Omental fat pad (tissue), 4 donors: ENCODE results near the gene GPR62. TPM values are rescaled to one million over a fixed set of nuclear protein-coding genes. Genes with fewer than 3 reads are reported as not detected.

Source experiments
- ATAC-seq: fragments of 150-250 bp; one replicate; pipeline ENCODE4 v1.9.1; 2016; ENCODE audit warnings: mild to moderate bottlenecking, moderate library complexity; ENCODE audit not compliant: low FRiP score
- DNase-seq: peaks from one replicate; pipeline ENCODE4 v3.0.0-alpha.2; 2019; ENCODE audit warnings: low spot score
- total RNA-seq, 4 donors: library from RNA; depleted of rRNA; stranded (reverse); fragments of >200 nt; gene quantifications; one replicate each; pipeline ENCODE4 v1.1.0, GENCODE V29; 2016
- TF ChIP-seq, protein P1 (sequence below), 3 donors: fragments of 450-650 bp; IDR thresholded peaks; one replicate each; pipeline ENCODE4 v1.5.1; 2016 to 2017; ENCODE audit warnings: antibody characterized with exemption in 3 of 3, mild to moderate bottlenecking in 3 of 3, moderate library complexity in 2 of 3

GPR62 gene
- total RNA-seq, 4 donors from 2014 or later: 0.19 to 0.37 (median 0.24) TPM; not detected in 1

DNA sequence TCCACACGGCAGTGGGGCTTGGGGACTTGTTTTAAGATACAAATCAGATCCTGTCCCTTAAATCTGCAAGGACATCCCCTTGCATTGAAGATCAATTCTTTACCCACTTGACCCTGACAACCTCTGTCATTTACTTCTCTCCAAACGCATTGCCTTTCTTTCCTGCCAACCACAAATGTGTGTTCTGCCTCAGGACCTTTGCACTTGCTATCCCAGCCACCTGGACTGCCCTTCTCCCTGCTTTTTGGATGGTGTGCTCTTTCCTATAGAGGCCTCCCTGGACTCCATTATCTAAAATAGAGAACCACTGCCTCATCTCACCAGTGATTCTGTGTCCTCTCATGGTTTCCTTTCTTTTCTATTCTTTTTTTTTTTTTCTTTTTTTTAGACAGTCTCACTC is 42.0 kb downstream of the GPR62 start:
- DNase-seq (no peak), ATAC-seq (no peak)
- TF ChIP-seq, protein P1, sequence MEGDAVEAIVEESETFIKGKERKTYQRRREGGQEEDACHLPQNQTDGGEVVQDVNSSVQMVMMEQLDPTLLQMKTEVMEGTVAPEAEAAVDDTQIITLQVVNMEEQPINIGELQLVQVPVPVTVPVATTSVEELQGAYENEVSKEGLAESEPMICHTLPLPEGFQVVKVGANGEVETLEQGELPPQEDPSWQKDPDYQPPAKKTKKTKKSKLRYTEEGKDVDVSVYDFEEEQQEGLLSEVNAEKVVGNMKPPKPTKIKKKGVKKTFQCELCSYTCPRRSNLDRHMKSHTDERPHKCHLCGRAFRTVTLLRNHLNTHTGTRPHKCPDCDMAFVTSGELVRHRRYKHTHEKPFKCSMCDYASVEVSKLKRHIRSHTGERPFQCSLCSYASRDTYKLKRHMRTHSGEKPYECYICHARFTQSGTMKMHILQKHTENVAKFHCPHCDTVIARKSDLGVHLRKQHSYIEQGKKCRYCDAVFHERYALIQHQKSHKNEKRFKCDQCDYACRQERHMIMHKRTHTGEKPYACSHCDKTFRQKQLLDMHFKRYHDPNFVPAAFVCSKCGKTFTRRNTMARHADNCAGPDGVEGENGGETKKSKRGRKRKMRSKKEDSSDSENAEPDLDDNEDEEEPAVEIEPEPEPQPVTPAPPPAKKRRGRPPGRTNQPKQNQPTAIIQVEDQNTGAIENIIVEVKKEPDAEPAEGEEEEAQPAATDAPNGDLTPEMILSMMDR (IDR thresholded peaks at IDR 0.05): no peak

DNA sequence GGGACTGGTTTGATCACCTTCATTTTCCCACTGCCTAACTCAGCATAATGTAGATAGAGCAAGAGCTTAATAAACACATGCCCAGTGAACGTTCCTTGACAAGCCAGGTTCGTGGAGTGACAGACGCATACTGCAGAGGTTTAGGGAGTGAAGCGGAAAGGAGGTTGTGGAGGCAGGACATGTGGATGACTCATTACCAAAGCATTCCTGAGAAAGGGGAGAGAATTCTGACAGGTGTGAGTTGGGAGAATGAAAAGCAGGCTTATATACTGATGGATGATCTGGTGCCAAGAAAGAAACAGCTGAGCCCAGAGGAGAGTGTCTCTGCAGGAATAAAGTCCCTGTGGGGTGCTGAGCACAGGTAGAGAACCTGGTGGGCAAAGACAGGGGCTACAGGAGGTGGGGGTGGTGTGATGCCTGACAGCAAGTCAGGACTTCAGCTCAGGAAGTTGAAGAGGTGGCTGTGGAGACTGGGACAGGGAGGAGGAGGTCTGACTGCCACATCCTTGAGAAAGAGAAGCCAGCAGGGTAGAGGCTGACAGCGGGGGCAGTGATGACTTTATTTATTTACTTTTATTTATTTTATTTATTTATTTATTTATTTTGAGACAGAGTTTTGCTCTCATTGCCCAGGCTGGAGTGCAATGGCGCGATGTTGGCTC is 42.9 kb downstream of the GPR62 start:
- ATAC-seq (no peak), DNase-seq (no peak)
- TF ChIP-seq, protein P1 (IDR thresholded peaks at IDR 0.05): no peak

- DNase-seq: no peak
- TF ChIP-seq, protein P1 (IDR thresholded peaks at IDR 0.05): no peak
- ATAC-seq: no peak
Observed at GRCh38 chr3:51998774-51999173, 43.6 kb downstream of the GPR62 start.

GRCh38 chr3:51999846-52000245 is 44.7 kb downstream of the GPR62 start:
- ATAC-seq (no peak), DNase-seq (no peak)
- TF ChIP-seq, protein P1 (IDR thresholded peaks at IDR 0.05): no peak

GRCh38 chr3:52001443-52001974 is 46.3 kb downstream of the GPR62 start:
- peak; percentile 60 for DNase-seq
- ATAC-seq: peak; percentile 74
- TF ChIP-seq, protein P1 (IDR thresholded peaks at IDR 0.05): peak in 2 of 3 donors; percentile 63 to 86

GRCh38 chr3:52002748-52003147 is 47.6 kb downstream of the GPR62 start:
- DNase-seq (no peak), ATAC-seq (no peak)
- TF ChIP-seq, protein P1 (IDR thresholded peaks at IDR 0.05): no peak
